GM18517 (cell line): ENCODE results near the gene SLC39A9.
"Not testable (repeated sequence)": the region's sequence is repeated elsewhere in the genome, so short reads cannot be mapped to it uniquely, and the experiment has no call there.

Experiments
- ATAC-seq: cut with Tn5 transposase; IDR thresholded peaks from one replicate; pipeline ENCODE4 v1.9.1; 2021; ENCODE audit warnings: mild to moderate bottlenecking, moderate library complexity; ENCODE audit not compliant: unreplicated experiment

SLC39A9 gene

DNA sequence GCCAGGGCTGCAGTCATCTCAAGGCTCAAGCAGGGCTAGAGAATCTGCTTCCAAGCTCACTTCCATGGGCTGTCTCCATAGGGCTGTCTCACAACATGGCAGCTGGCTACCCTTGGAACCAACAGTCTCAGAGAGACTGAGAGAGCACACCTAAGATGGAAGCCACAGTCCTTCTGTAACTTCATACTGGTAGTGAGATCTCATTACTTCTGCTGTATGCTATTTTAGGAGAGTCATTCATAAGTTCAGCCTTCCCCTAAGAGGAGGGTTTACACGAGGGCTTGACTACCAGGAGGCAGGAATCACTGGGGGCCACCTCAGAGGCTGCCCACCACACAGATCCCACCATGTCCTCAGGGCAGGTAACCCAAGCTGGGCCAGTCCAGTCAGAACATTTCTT lies 30.1 kb upstream of the SLC39A9 start:
- ATAC-seq, result no peak

DNA sequence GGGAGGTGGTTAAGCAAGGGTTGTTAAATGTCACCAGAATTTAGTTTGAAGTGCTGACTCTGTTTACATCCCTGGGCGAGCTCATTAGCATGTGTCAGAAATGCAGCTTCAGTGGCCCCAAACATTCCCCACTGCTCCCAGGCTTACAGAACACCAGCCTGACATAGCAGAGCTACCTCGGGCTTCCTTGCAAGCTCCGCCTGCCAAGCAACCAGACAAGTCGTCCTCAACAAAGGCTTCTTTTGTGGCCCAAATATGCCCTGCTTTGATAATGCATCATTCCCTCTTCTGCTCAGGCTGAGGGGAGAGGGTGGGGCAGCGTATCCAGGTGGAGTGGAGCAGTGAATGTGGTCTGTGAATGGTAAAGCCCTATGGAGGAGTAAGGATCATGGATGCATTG lies 28.4 kb upstream of the SLC39A9 start:
- ATAC-seq, result no peak

DNA sequence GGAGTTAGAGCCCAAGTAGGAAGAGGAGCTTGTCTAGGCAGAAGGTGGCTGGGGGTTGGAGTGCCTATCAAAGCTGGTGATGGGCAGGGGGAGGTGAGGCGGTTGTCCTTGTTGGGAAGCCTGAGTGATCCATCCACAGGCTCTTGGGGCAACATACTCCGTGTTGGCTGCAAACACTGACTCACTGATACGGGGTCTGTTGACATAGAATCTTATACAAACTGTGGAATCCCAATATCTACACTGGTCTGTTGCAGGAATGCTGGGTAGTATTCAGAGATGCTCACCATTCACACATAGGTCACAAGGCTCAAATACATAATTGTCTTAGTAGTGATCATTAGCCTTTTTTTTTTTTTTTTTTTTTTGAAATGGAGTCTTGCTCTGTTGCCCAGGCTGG lies 26.3 kb upstream of the SLC39A9 start:
- no peak for ATAC-seq

DNA sequence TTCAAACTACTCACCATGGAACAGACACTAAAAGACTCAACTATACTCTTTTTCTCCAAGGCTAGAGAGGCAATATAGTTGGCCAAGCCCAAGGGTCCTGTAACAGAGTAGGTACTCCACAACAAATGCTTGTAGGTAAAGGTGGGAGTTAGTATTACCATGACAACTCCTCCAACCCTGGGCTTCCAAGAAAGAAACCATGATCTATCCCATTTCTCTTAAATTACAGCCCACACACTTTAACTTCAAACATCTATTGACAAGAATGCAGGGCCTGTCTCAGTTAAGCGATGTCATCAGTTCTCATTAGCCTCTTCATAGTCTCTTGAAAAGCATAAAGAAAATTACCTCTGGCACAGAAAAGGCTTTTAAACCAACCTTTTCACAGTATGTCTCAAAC lies 25.4 kb upstream of the SLC39A9 start:
- no peak for ATAC-seq

DNA sequence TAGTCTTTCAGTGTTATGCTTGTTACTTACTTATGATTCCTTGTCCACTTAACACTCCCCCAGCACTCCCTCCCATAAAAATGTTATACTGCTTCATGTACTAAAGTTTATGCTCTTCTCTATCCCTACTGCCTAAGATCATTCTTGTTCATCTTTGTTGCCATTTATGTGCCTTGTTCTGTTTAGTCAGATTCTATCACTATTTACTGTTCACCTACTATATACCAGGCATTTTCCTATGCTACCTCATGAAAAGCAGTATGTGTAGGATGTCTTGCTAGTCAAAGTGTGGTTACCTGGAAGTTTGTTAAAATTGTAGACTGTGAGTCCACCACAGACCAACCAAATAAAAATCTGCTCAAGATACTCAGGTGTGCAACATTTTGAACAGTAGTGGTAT lies 24.3 kb upstream of the SLC39A9 start:
- ATAC-seq, result no peak

DNA sequence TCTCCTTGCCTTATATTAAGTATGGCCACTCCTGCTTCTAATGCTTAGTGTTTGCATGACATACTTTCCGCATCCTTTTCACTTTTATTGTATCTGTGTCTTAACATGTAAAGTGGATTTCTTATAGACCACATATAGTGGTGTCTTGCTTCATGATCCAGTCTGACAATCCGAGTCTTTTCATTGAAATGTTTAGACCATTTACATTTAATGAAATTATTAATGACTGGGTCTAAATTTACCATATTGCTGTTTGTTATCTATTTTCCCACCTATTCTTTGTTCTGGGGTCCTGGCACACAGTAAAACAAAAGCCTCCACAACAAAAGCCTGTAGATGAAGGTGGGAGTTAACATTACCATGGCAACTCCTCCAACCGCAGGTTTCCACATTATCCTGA lies 23.3 kb upstream of the SLC39A9 start:
- ATAC-seq, result no peak

DNA sequence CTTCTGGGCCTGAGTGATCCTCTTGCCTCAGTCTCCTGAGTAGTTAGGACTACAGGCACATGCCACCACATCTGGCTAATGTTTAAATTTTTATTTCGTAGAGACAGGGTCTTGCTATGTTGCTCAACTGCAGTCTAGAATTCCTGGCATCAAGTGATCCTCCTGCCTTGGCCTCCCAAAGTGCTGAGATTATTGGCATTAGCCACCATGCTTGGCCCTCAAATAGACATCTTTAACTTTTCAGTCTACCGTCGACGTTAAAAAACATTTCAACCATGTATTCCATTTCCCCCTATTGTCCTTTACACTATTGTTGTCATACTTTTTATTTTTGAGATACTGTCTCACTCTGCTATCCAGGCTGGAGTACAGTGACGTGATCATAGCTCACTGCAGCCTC lies 22.8 kb upstream of the SLC39A9 start:
- no peak for ATAC-seq

DNA sequence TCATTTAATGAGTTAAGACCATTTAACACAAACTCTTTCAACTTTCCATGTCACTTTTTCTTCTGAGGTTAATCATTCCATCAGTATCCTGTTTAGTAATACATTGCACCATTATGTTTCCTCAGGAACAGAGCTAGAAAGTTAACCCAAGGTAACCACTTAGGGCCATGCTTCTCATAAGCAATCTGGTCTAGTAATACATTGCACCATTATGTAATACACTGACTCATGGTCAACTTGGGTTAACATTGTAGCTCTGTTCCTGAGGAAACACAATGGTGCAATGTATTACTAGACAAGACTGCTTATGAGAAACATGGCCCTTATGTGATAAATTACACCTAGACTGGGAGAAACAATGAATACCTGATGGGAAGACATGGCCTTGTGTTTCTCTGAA lies 22.1 kb upstream of the SLC39A9 start:
- no peak for ATAC-seq

DNA sequence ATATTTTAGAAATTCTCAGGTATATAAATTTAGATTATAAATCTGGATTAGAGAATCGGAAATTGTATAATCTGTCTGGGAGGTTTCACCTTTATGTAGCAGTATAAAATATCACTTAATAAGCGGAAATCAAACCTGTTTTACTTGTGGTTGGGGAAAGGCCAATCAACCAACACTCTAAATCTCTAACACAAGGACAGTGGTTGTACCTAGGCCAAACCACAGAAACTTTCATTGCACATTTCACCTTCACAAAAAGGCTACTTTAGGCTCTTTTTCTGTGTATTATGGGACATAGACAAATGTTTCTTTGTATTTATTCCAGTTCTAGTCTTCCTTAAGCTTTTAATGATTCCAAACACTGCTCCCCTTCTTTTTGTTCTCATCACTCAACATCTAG lies 20.2 kb upstream of the SLC39A9 start:
- no peak for ATAC-seq

DNA sequence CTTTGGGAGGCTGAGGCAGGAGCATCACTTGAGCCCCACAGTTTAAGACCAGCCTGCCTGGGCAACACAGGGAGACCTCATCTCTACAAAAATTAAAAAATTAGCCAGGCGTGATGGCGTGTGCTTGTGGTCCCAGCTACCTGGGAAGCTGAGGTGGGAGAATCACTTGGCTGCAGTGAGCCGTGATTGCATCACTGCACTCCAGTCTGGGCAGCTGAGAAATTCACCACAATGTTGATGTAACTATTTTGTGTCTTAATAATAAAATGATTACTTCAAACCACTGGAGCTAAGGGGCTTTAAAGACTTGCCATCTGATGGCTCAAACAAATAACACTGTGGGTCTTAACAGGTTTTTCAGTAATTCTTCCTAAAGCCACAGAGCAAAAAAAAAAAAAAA lies 11.2 kb upstream of the SLC39A9 start:
- no peak for ATAC-seq

DNA sequence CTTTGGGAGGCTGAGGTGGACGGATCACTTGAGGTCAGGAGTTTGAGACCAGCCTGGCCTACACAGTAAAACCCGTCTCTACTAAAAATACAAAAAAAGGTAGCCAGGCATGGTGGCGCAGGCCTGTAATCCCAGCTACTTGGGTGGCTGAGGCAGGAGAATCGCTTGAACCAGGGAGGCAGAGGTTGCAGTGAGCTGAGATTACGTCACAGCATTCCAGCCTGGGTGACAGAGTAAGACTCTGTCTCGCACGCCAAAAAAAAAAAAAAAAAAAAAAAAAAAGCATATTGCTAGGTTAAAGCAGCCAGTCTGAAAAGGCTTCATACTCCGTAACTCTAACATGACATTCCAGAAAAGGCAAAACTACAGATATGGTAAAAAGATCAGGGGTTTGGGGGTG lies 7.1 kb upstream of the SLC39A9 start:
- ATAC-seq, result not testable (repeated sequence)

DNA sequence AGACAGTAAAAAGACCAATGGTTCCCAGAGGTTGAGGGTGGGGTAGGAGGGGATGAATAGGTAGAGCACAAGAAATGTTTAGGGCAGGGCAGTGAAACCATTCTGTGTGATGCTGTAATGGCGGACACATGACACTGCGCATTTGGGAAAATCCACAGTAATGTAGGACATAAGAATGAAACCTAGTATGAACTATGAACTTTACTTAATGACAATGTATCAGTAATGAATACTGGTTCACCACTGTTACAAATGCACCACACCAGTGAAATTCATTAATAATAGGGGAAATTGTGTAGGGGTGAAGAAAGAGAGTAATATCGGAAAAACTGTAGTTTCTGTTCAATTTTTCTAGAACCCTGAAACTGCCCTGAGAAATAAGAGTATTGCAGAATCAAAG lies 6.0 kb upstream of the SLC39A9 start:
- no peak for ATAC-seq

DNA sequence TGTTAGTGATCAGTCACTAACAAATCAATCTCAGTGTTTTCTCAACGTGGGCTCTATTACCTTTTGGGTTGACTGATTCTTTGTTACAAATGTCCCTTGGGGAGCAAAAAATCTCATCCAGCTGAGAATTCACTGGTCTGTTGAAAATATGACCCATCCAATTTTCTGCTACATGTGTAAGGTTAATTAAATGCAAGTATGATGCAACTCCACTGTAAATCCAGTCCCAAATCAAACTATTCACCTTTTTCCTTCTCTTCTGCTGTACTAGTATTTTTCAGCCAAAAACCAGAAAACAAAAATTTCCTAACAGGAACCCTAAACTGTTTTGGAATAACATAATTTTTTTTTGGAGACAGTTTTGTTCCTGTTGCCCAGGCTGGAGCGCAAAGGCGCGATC lies 2.6 kb upstream of the SLC39A9 start:
- no peak for ATAC-seq

DNA sequence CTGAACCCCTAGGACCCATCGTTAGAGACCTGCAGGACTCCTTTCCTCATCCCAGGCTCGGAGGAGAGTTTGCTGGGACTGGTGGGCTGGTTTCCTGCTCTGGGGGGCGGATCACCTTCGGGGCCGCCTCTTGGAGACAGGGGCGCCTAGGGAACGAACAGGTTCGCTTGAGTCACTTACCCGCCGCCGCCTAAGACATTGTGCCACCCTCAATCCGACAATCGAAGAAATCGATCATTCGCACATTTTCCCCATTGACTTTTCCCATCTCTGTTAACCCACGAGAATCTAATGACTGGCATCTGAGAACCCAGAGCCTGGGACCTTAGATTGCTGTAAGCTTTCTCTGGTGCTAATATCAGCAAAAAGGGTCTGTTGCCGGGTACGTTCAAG lies 322 bp downstream of the SLC39A9 start:
- peak; percentile 11 for ATAC-seq

DNA sequence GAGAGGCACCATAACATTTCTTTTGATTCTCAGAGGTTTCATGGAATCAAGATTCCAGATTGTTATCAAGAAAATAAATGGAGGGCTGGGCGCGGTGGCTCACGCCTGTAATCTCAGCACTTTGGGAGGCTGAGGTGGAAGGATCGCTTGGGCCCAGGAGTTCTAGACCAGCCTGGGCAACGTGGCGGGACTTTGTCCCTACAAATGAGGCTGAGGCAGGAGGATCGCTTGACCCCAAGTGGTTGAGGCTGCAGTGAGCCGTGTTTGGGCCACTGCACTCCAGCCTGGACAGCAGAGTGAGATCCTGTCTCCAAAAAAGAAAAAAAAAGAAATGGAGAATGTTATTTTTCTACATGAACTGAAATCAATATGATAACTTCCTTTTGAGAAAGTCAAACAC lies 1.3 kb downstream of the SLC39A9 start:
- no peak for ATAC-seq

DNA sequence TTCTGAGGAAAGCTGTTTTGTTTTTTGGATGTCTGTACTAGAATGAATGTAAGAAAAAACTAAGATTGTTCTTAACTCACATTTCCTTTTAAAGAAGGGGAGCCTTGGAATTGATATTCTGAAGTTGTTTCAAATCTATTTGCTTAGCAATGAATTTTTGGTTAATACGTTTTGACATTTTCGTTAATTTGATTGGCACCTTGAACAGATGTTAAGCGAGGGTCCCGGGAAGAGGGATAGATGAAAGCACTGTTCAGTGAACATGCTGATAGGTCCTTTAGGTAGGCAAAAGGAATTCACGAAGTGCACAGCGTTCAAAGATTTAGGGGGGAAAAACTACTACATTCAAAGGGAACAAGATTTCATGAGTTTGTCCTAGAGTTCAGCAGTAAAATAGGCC lies 1.7 kb downstream of the SLC39A9 start:
- ATAC-seq, result no peak

DNA sequence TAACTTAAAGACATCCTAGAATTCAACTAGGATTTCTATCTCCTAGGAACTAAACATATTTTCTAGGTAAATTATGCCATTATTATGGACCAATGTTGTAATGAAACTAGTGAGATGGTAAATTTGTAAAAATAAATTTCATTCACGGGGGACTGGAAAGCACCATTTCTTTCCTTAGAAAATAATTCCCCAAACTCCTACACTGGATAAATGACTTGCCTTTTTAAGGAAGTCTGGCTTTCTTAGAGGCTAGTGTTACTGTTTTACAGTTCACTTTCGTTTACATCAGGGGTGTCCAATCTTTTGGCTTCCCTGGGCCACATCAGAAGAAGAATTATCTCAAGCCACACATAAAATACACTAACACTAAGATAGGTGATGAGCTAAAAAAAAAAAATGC lies 3.3 kb downstream of the SLC39A9 start:
- ATAC-seq, result no peak

DNA sequence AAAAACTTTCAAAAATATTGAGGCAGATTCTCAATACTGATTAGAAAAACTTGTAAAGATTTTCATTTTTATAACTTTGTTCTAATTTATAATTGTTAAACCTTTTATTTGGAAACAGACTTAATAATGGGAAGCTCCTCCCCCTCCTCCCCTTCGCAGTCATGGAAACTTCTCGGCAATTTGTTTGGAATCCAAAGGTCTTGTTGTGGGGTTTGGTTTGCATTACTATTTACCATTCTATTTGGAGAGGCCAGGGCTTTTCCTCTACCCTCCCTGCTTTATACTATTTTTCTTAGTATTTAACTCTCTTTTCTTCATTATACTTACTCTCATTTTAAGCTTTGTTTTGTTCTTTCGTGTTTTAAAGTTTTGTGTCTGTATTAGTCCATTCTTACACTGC lies 6.0 kb downstream of the SLC39A9 start:
- no peak for ATAC-seq

DNA sequence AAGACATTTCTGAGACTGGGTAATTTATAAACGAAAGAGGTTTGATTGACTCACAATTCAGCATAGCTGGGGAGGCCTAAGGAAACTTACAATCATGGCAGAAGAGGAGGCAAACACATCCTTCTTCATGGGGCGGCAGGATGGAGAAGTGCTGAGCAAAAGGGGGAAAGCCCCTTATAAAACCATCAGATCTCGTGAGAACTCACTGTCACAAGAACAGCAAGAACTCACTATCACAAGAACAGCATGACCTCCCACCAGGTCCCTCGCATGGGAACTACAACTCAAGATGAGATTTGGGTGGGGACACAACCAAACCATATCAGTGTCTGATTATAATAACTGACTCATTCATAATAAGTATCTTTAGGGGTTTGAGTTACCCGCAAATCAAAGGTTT lies 6.4 kb downstream of the SLC39A9 start:
- ATAC-seq, result no peak

DNA sequence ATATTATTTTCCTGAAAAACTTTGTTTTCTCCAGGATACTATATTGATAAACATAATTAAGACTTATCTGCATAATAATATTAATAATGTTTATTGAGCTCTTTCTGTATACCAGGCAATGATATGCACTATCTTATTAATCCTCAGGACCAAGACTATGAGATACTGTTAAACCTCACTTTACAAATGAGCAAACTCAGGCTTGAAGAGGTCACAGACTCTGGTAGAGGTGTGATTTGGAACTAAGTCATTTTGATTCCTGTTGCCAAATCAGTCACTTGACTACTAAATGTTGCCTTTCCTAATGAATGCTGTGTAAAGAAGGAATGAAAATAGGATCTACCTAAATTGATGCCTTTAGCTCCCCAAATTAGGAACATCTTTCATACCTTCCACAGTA lies 7.3 kb downstream of the SLC39A9 start:
- ATAC-seq, result no peak

DNA sequence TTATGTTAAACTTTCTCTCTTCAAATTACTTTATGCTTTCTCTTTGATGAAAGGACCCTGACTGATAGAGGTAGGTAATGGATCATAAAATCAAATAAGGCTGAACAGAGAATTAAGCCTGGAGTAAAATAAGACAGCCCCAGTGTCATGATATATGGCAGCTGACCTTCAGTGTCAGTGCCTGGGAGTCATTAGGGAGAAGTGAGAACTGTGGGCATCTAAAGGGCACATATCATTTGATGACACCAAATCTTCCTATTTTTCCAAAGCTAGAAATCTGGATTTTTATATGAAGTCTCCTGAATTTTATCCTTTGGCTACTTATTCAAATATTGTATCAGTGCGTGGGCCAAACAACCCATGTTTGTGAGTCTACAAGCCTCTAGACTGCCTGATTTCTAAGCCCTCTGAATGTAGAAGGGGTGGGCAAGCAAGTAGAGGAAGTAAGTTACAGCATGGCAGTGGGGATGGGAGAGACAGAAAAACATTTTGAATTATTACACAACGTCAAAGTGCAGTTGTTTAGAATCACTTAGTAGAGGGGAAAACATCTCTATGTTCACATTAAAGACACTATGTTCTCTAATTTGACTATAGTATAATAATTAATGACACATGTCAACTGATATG lies 10.0 kb downstream of the SLC39A9 start:
- ATAC-seq, result no peak

DNA sequence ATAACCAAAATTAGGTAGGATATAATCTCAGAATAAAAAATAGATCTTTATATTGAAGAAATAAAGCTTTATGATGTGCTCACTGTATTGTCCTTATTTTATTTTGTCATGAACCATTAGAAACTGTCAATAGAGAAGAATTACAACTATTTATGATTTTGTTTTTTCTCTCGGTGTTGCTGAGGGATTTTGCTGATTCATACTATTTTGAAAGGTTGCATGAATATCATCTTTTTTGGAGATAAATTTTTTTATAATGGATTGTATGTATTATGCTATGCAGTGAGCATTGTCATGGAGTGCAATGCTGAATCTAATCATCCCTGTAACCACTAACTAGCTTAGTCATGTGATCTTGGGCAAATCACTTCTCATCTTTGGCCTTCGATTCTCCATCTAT lies 15.0 kb downstream of the SLC39A9 start:
- no peak for ATAC-seq

DNA sequence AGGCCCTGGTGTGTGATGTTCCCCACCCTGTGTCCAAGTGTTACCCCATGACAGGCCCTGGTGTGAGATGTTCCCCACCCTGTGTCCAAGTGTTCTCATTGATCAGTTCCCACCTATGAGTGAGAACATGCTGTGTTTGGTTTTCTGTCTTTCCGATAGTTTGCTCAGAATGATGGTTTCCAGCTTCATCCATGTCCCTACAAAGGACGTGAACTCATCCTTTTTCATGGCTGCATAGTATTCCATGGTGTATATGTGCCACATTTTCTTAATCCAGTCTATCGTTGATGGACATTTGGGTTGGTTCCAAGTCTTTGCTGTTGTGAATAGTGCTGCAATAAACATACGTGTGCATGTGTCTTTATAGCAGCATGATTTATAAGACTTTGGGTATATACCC lies 17.6 kb downstream of the SLC39A9 start:
- ATAC-seq, result not testable (repeated sequence)

DNA sequence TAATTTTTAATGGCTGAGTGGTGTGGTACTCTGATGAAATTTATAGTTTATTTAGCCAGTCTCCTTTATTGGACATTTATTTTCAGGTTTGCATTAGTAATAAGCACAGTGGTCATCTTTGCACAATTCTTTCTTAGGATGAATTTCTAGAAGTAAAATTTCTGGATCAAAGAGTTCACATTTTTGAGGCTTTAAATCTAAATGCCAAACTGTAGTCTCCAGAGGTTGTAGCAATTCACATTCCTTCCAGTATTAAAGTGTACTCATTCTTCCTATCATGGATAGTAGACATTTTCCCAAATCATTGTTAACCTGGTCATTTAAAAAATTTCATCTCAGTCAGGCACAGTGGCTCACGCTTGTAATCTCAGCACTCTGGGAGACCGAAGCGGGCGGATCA lies 24.8 kb downstream of the SLC39A9 start:
- no peak for ATAC-seq
